ENCODE data around the gene SNRPF. TPM values are rescaled to one million over a fixed set of nuclear protein-coding genes. Genes with fewer than 3 reads are reported as not detected.
A peak's percentile ranks its signal among the peaks of the same experiment; 100 is the strongest.

SNRPF gene
- total RNA-seq, 1 experiment from 2014 or later, result 33.8 TPM

- peak; percentile 49 for DNase-seq (ENCODE audit: low read depth)
These were observed 628 bp downstream of the SNRPF start for GRCh38 chr12:95859344-95859816.

- no peak for DNase-seq (ENCODE audit: low read depth)
These were observed 1.4 kb downstream of the SNRPF start for GRCh38 chr12:95859947-95860850.

- DNase-seq (ENCODE audit: low read depth), result no peak
These were observed 3.3 kb downstream of the SNRPF start for GRCh38 chr12:95862038-95862437.

GRCh38 chr12:95863337-95863736 lies 4.6 kb downstream of the SNRPF start:
- no peak for DNase-seq (ENCODE audit: low read depth)

GRCh38 chr12:95870897-95871296 lies 12.1 kb downstream of the SNRPF start:
- DNase-seq (ENCODE audit: low read depth), result no peak

GRCh38 chr12:95874452-95874851 lies 15.7 kb downstream of the SNRPF start:
- DNase-seq (ENCODE audit: low read depth), result no peak

GRCh38 chr12:95877622-95878021 lies 18.9 kb downstream of the SNRPF start:
- peak; percentile 25 for DNase-seq (ENCODE audit: low read depth)

- no peak for DNase-seq (ENCODE audit: low read depth)
These were observed 22.1 kb downstream of the SNRPF start for GRCh38 chr12:95880895-95881294.

- peak; percentile 3 for DNase-seq (ENCODE audit: low read depth)
These were observed 22.7 kb downstream of the SNRPF start for GRCh38 chr12:95881331-95881955.

GRCh38 chr12:95882080-95882479 lies 23.3 kb downstream of the SNRPF start:
- DNase-seq (ENCODE audit: low read depth), result peak; percentile 19

GRCh38 chr12:95882873-95883272 lies 24.1 kb downstream of the SNRPF start:
- DNase-seq (ENCODE audit: low read depth), result no peak

- peak; percentile 29 for DNase-seq (ENCODE audit: low read depth)
These were observed 26.2 kb downstream of the SNRPF start for GRCh38 chr12:95884998-95885397.

- DNase-seq (ENCODE audit: low read depth), result no peak
These were observed 28.6 kb downstream of the SNRPF start for GRCh38 chr12:95887311-95887710.

GRCh38 chr12:95890958-95891357 lies 32.2 kb downstream of the SNRPF start:
- DNase-seq (ENCODE audit: low read depth), result no peak

GRCh38 chr12:95896846-95897245 lies 38.1 kb downstream of the SNRPF start:
- no peak for DNase-seq (ENCODE audit: low read depth)

- no peak for DNase-seq (ENCODE audit: low read depth)
These were observed 39.3 kb downstream of the SNRPF start for GRCh38 chr12:95898081-95898480.

GRCh38 chr12:95908573-95908972 lies 49.8 kb downstream of the SNRPF start:
- peak; percentile 20 for DNase-seq (ENCODE audit: low read depth)

- no peak for DNase-seq (ENCODE audit: low read depth)
These were observed 51.1 kb downstream of the SNRPF start for GRCh38 chr12:95909871-95910270.

Other genes starting within 250 kb of the SNRPF start
- gene NTN4, start 68.2 kb upstream of the SNRPF start, total RNA-seq (2014; rRNA removed; shearing (Covaris generic)), result 16.5 and 21.5 TPM in 2 replicates
- not detected in 2 replicates for gene CCDC38, start 83.7 kb downstream of the SNRPF start, total RNA-seq (2014; rRNA removed; shearing (Covaris generic))
- gene AMDHD1, start 84.4 kb downstream of the SNRPF start, total RNA-seq (2014; rRNA removed; shearing (Covaris generic)), result 1.5 TPM in 1 of 2 replicates, not detected in the other
- gene HAL, start 137.4 kb downstream of the SNRPF start, total RNA-seq (2014; rRNA removed; shearing (Covaris generic)), result not detected in 2 replicates
- gene LTA4H, start 176.6 kb downstream of the SNRPF start, total RNA-seq (2014; rRNA removed; shearing (Covaris generic)), result 39.8 and 51.4 TPM in 2 replicates